Esophagus squamous epithelium (tissue), 4 donors: ENCODE measurements around the gene TBX2.

ENCODE experiments used
- CTCF ChIP-seq, 6 experiments: fragments of 450-650 bp in 4 of 6; fragments of 200-600 bp in 2 of 6; sonication (generic) in 2 of 6; IDR thresholded peaks; one replicate each; pipeline ENCODE4 v1.5.1; 2016 to 2019; ENCODE audit warnings: antibody characterized with exemption in 6 of 6, mild to moderate bottlenecking in 4 of 6, moderate library complexity in 4 of 6
- POLR2A ChIP-seq, 4 donors: fragments of 450-650 bp; IDR thresholded peaks; one replicate each; pipeline ENCODE4 v1.6.1; 2017; ENCODE audit warnings: antibody characterized with exemption in 4 of 4, mild to moderate bottlenecking in 4 of 4, moderate library complexity in 3 of 4

- TF ChIP-seq CTCF (IDR thresholded peaks at IDR 0.05) (no peak), POLR2A (IDR thresholded peaks at IDR 0.05) (no peak)
Observed at GRCh38 chr17:61363601-61364462, 35.8 kb upstream of the TBX2 start.
